HG02798 (cell line): ENCODE results near the gene CUL9.
"Not testable (repeated sequence)": the region's sequence is repeated elsewhere in the genome, so short reads cannot be mapped to it uniquely, and the experiment has no call there.

Experiments used
- ATAC-seq: cut with Tn5 transposase; IDR thresholded peaks from one replicate; pipeline ENCODE4 v1.9.1; 2021; ENCODE audit warnings: mild to moderate bottlenecking; ENCODE audit not compliant: unreplicated experiment, poor library complexity

Gene CUL9

GRCh38 chr6:43181942-43182860, at the start of gene CUL9:
Gene CUL9 (plus strand): TSS chr6:43182196. CDS start chr6:43184311, 2,115 bp downstream.
- peak; percentile 94 for ATAC-seq

- ATAC-seq: no peak
Measured at GRCh38 chr6:43138267-43138666, 43.7 kb upstream of the CUL9 start.

- ATAC-seq: not testable (repeated sequence)
Measured at GRCh38 chr6:43139973-43140372, 42.0 kb upstream of the CUL9 start.

GRCh38 chr6:43141644-43142043, 40.4 kb upstream of the CUL9 start:
- ATAC-seq: no peak

GRCh38 chr6:43142101-43142500, 39.9 kb upstream of the CUL9 start:
- ATAC-seq: no peak

GRCh38 chr6:43143235-43144128, 38.5 kb upstream of the CUL9 start:
- ATAC-seq: peak; percentile 79

- no peak for ATAC-seq
Measured at GRCh38 chr6:43144879-43145278, 37.1 kb upstream of the CUL9 start.

GRCh38 chr6:43146261-43146660, 35.7 kb upstream of the CUL9 start:
- no peak for ATAC-seq

GRCh38 chr6:43146709-43147688, 35.0 kb upstream of the CUL9 start:
- no peak for ATAC-seq

GRCh38 chr6:43147691-43148477, 34.1 kb upstream of the CUL9 start:
- ATAC-seq: no peak

- ATAC-seq: no peak
Measured at GRCh38 chr6:43149265-43149664, 32.7 kb upstream of the CUL9 start.

- no peak for ATAC-seq
Measured at GRCh38 chr6:43150051-43150751, 31.8 kb upstream of the CUL9 start.

GRCh38 chr6:43159599-43159998, 22.4 kb upstream of the CUL9 start:
- ATAC-seq: no peak

- ATAC-seq: no peak
Measured at GRCh38 chr6:43163899-43164298, 18.1 kb upstream of the CUL9 start.

- ATAC-seq: no peak
Measured at GRCh38 chr6:43170417-43170930, 11.5 kb upstream of the CUL9 start.

- peak; percentile 71 for ATAC-seq
Measured at GRCh38 chr6:43170931-43171706, 10.9 kb upstream of the CUL9 start, which contains the start of gene SRF. Gene SRF (plus strand): TSS chr6:43171269. CDS start chr6:43171657, 388 bp downstream.

- no peak for ATAC-seq
Measured at GRCh38 chr6:43171707-43172103, 10.3 kb upstream of the CUL9 start.
